ENCODE measurements around the gene PHLDB2.

PHLDB2 gene

DNA sequence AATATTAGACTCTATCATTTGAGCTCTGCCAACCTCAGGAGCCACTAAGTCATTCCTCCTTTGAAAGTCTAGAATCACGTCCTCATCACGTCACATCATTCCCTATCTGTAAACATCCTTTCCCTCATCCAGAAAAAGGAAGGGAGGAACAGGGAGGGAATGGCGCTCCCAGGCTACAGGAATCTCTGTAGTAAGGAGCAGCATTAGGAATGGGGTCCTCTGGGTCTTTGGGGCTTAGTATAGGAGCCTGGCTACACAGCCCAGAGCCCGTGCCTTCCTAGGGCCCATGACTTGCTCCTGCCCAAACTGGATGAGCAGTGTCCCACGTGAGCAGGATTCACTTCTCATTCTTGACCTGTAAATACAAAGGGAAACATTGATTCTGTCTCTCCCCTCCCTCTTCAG, 141.3 kb downstream of the PHLDB2 start:
- ATAC-seq = no peak
- TF ChIP-seq, protein P1, sequence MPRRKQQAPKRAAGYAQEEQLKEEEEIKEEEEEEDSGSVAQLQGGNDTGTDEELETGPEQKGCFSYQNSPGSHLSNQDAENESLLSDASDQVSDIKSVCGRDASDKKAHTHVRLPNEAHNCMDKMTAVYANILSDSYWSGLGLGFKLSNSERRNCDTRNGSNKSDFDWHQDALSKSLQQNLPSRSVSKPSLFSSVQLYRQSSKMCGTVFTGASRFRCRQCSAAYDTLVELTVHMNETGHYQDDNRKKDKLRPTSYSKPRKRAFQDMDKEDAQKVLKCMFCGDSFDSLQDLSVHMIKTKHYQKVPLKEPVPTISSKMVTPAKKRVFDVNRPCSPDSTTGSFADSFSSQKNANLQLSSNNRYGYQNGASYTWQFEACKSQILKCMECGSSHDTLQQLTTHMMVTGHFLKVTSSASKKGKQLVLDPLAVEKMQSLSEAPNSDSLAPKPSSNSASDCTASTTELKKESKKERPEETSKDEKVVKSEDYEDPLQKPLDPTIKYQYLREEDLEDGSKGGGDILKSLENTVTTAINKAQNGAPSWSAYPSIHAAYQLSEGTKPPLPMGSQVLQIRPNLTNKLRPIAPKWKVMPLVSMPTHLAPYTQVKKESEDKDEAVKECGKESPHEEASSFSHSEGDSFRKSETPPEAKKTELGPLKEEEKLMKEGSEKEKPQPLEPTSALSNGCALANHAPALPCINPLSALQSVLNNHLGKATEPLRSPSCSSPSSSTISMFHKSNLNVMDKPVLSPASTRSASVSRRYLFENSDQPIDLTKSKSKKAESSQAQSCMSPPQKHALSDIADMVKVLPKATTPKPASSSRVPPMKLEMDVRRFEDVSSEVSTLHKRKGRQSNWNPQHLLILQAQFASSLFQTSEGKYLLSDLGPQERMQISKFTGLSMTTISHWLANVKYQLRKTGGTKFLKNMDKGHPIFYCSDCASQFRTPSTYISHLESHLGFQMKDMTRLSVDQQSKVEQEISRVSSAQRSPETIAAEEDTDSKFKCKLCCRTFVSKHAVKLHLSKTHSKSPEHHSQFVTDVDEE (CRISPR knock-in tag; IDR thresholded peaks at IDR 0.05) = no peak

DNA sequence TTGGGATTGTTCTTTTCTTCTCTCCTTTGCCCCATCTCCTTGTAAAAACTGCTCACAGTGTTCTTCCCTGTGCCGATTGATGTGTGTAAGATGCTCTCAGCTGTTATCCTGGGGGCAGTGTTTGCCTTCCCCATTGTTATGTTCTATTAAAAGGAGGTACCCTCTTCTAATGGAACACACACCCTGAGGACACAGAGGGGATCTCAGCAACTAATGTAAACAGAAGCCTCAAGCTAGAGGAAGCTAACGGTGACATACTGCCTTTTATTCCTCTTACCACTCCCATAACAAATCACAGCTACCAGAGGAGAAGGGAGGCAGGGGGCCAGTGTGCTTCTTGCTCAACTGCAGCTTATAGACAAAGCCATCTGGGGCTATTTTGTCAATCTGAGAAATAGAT, 141.9 kb downstream of the PHLDB2 start:
- ATAC-seq = no peak
- TF ChIP-seq PPARA (CRISPR knock-in tag; IDR thresholded peaks at IDR 0.05; ENCODE audit: borderline replicate concordance) = no peak
- no peak for TF ChIP-seq ZFP3 (CRISPR knock-in tag; IDR thresholded peaks at IDR 0.05)
- TF ChIP-seq TCF4 (CRISPR knock-in tag; IDR thresholded peaks at IDR 0.05; ENCODE audit: borderline replicate concordance) = no peak
- TF ChIP-seq, protein P2, sequence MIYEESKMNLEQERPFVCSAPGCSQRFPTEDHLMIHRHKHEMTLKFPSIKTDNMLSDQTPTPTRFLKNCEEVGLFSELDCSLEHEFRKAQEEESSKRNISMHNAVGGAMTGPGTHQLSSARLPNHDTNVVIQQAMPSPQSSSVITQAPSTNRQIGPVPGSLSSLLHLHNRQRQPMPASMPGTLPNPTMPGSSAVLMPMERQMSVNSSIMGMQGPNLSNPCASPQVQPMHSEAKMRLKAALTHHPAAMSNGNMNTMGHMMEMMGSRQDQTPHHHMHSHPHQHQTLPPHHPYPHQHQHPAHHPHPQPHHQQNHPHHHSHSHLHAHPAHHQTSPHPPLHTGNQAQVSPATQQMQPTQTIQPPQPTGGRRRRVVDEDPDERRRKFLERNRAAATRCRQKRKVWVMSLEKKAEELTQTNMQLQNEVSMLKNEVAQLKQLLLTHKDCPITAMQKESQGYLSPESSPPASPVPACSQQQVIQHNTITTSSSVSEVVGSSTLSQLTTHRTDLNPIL (CRISPR knock-in tag; IDR thresholded peaks at IDR 0.05; ENCODE audit: low read depth) = no peak
- TF ChIP-seq, protein P3, sequence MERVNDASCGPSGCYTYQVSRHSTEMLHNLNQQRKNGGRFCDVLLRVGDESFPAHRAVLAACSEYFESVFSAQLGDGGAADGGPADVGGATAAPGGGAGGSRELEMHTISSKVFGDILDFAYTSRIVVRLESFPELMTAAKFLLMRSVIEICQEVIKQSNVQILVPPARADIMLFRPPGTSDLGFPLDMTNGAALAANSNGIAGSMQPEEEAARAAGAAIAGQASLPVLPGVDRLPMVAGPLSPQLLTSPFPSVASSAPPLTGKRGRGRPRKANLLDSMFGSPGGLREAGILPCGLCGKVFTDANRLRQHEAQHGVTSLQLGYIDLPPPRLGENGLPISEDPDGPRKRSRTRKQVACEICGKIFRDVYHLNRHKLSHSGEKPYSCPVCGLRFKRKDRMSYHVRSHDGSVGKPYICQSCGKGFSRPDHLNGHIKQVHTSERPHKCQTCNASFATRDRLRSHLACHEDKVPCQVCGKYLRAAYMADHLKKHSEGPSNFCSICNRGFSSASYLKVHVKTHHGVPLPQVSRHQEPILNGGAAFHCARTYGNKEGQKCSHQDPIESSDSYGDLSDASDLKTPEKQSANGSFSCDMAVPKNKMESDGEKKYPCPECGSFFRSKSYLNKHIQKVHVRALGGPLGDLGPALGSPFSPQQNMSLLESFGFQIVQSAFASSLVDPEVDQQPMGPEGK (CRISPR knock-in tag; IDR thresholded peaks at IDR 0.05; ENCODE audit: borderline replicate concordance) = no peak
- no peak for TF ChIP-seq BACH2 (CRISPR knock-in tag; IDR thresholded peaks at IDR 0.05; ENCODE audit: borderline replicate concordance)
- TF ChIP-seq SNAI2 (CRISPR knock-in tag; IDR thresholded peaks at IDR 0.05) = no peak
- TF ChIP-seq, protein P1 (CRISPR knock-in tag; IDR thresholded peaks at IDR 0.05) = no peak
- TF ChIP-seq ZNF70 (CRISPR knock-in tag; IDR thresholded peaks at IDR 0.05) = no peak
- no peak for TF ChIP-seq ESRRG (CRISPR knock-in tag; IDR thresholded peaks at IDR 0.05)
- no peak for TF ChIP-seq ZC3H10 (CRISPR knock-in tag; IDR thresholded peaks at IDR 0.05)

DNA sequence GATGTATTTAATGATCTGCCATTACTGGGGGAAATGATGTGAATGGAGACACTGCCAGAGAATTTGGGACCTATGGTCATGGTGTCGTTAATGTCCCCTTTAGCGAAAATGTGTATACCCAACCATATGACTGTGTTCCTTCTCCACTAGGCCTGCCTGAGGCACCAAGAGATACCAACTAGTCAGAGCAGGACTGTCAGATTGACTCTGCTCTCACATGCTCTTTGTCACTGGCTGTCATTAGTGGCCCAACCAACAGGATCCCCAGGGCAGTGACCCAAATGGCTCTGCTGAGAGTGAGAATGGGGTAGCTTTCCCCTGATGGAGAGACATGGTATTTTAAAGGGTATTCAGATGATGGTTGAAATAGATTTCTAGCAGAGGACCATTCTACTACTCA, 142.5 kb downstream of the PHLDB2 start:
- no peak for ATAC-seq

More for the DNA sequence above, 142.5 kb downstream of the PHLDB2 start:
- TF ChIP-seq ZNF8 (CRISPR knock-in tag; IDR thresholded peaks at IDR 0.05) (no peak), BACH2 (CRISPR knock-in tag; IDR thresholded peaks at IDR 0.05; ENCODE audit: borderline replicate concordance) (no peak), ZNF565 (CRISPR knock-in tag; conservative IDR thresholded peaks at IDR 0.05; ENCODE audit: low read depth) (no peak), TCF4 (CRISPR knock-in tag; IDR thresholded peaks at IDR 0.05; ENCODE audit: borderline replicate concordance) (no peak), ZC3H10 (CRISPR knock-in tag; IDR thresholded peaks at IDR 0.05) (no peak), GLIS3 (CRISPR knock-in tag; IDR thresholded peaks at IDR 0.05) (no peak), ARNTL (CRISPR knock-in tag; IDR thresholded peaks at IDR 0.05; ENCODE audit: borderline replicate concordance, low read depth) (no peak), ZNF70 (CRISPR knock-in tag; IDR thresholded peaks at IDR 0.05) (no peak), OSR1 (CRISPR knock-in tag; IDR thresholded peaks at IDR 0.05) (no peak), RARB (CRISPR knock-in tag; IDR thresholded peaks at IDR 0.05) (no peak), ZFP3 (CRISPR knock-in tag; IDR thresholded peaks at IDR 0.05) (no peak), ESRRG (CRISPR knock-in tag; IDR thresholded peaks at IDR 0.05) (no peak), ZFP30 (CRISPR knock-in tag; IDR thresholded peaks at IDR 0.05) (no peak)
- TF ChIP-seq, protein P4, sequence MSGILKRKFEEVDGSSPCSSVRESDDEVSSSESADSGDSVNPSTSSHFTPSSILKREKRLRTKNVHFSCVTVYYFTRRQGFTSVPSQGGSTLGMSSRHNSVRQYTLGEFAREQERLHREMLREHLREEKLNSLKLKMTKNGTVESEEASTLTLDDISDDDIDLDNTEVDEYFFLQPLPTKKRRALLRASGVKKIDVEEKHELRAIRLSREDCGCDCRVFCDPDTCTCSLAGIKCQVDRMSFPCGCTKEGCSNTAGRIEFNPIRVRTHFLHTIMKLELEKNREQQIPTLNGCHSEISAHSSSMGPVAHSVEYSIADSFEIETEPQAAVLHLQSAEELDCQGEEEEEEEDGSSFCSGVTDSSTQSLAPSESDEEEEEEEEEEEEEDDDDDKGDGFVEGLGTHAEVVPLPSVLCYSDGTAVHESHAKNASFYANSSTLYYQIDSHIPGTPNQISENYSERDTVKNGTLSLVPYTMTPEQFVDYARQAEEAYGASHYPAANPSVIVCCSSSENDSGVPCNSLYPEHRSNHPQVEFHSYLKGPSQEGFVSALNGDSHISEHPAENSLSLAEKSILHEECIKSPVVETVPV (CRISPR knock-in tag; IDR thresholded peaks at IDR 0.05) = no peak
- TF ChIP-seq, protein P3 (CRISPR knock-in tag; IDR thresholded peaks at IDR 0.05; ENCODE audit: borderline replicate concordance) = no peak
- TF ChIP-seq, protein P1 (CRISPR knock-in tag; IDR thresholded peaks at IDR 0.05) = no peak
- TF ChIP-seq, protein P5, sequence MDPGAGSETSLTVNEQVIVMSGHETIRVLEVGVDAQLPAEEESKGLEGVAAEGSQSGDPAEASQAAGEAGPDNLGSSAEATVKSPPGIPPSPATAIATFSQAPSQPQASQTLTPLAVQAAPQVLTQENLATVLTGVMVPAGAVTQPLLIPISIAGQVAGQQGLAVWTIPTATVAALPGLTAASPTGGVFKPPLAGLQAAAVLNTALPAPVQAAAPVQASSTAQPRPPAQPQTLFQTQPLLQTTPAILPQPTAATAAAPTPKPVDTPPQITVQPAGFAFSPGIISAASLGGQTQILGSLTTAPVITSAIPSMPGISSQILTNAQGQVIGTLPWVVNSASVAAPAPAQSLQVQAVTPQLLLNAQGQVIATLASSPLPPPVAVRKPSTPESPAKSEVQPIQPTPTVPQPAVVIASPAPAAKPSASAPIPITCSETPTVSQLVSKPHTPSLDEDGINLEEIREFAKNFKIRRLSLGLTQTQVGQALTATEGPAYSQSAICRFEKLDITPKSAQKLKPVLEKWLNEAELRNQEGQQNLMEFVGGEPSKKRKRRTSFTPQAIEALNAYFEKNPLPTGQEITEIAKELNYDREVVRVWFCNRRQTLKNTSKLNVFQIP (CRISPR knock-in tag; IDR thresholded peaks at IDR 0.05; ENCODE audit: borderline replicate concordance, low read depth) = no peak
